ENCODE results near the gene CD300LD. TPM values are rescaled to one million over a fixed set of nuclear protein-coding genes. Genes with fewer than 3 reads are reported as not detected.
A peak's percentile ranks its signal among the peaks of the same experiment; 100 is the strongest.

CD300LD gene
- total and polyA plus RNA-seq, 2 of the 8 experiments (the other 6 are each of a cell fraction or from before 2014, with no cell fraction given): not detected

DNA sequence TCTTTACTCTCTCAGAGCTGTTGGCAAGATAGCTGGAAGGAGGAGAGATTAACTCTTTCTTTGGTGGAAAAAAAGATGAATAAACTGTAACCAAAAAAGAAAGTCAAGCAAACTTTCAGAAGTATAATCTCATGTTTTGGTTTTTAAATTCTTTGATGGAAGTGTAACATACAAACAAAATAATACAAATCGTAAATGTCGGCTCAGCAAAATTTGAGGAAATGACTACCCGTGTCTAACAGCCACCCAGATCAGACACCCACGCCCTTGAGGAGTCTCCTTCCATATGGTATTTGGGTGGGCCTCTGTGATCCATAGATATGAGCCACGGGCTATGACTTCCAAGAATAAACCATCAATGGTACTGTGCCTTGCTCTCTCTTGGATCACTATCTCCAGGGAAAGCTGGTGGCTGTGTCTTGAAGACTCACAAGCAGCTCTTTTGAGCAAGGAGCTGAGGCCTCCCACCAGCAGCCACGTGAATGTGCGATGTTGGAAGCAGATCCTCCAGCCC, 36.6 kb downstream of the CD300LD start:
- H3K27me3 ChIP-seq (replicated peaks in 1 of 4; ENCODE audit: control insufficient read depth in 3 of 4, extremely low read depth in 1 of 4, insufficient read depth in 3 of 4, low read length in 3 of 4): peaks cover 0 to 2% (median 0%) of the 10 kb centered on the region in 4 experiments; a peak in 1 of 7 replicates
- H3K4me3 ChIP-seq (ENCODE audit: extremely low read depth in 1 of 4, insufficient read depth in 2 of 4, low read depth in 3 of 4, low read length in 4 of 4): no peak overlapping the region
- FAIRE-seq: no peak
- H3K9me3 ChIP-seq (ENCODE audit: insufficient read depth in 2 of 2, low read depth in 1 of 2, low read length in 1 of 2): peaks cover 15 to 18% of the 10 kb centered on the region in 2 experiments
- no peak for DNase-seq (ENCODE audit: low read depth in 1 of 2, low spot score in 2 of 2)
- H3K4me1 ChIP-seq (replicated peaks in 1 of 4; ENCODE audit: control insufficient read depth in 3 of 4, insufficient read depth in 4 of 4, low read length in 3 of 4): no peaks in the 10 kb centered on the region
- no peak overlapping the region for H2AFZ ChIP-seq (ENCODE audit: low read length)
- no peak overlapping the region for H2BK5ac ChIP-seq (ENCODE audit: low read depth, low read length)
- H3K23ac ChIP-seq (ENCODE audit: insufficient read length): no peak overlapping the region
- H3K27ac ChIP-seq (ENCODE audit: low read depth, low read length): no peak overlapping the region
- no peak overlapping the region for H2BK20ac ChIP-seq (ENCODE audit: low read length)
- no peaks in the 10 kb centered on the region for H3K36me3 ChIP-seq (ENCODE audit: control insufficient read depth in 2 of 4, insufficient read depth in 4 of 4, low read length in 3 of 4)
- no peaks in the 10 kb centered on the region for H3K79me2 ChIP-seq (ENCODE audit: control insufficient read depth in 1 of 2, insufficient read depth in 2 of 2, low read length in 2 of 2)
- POLR2A ChIA-PET (ENCODE audit: partially characterized antibody): no interaction called here
- no peak overlapping the region for H4K5ac ChIP-seq (ENCODE audit: insufficient read length, low read depth, low read length)
- H3K14ac ChIP-seq (ENCODE audit: insufficient read length): no peak overlapping the region
- H3K18ac ChIP-seq (ENCODE audit: extremely low read depth, low read length): no peak overlapping the region
- no peak overlapping the region for H3K4ac ChIP-seq (replicated peaks; ENCODE audit: insufficient read length, low read depth, low read length)
- H3K79me1 ChIP-seq (ENCODE audit: low read depth, low read length): no peaks in the 10 kb centered on the region
- H3K23me2 ChIP-seq (ENCODE audit: low read depth, low read length): no peaks in the 10 kb centered on the region
- H3K56ac ChIP-seq (replicated peaks; ENCODE audit: insufficient read length, low read depth, low read length): no peak overlapping the region
- H4K8ac ChIP-seq (ENCODE audit: extremely low read depth, insufficient read depth, low read length): no peak overlapping the region
- H4K20me1 ChIP-seq (replicated peaks in 1 of 2; ENCODE audit: control insufficient read depth in 1 of 2, insufficient read depth in 2 of 2, low read length in 2 of 2): peaks cover 0 to 2% of the 10 kb centered on the region in 2 experiments
- CTCF ChIA-PET (ENCODE audit: partially characterized antibody): interaction anchor here (1.0 to 4.0 kb wide), 3 partner anchors 11 to 176 kb away, joined by 3 to 21 read pairs (median 4); partner anchors contain the start of gene CD300H
- H2AK5ac ChIP-seq (ENCODE audit: low read depth, low read length): no peak overlapping the region
- no peak overlapping the region for H3K4me2 ChIP-seq (ENCODE audit: insufficient read depth in 1 of 2, low read depth in 2 of 2, low read length in 2 of 2)
- H4K91ac ChIP-seq (replicated peaks; ENCODE audit: insufficient read length, low read length): no peak overlapping the region
- no peak overlapping the region for H2BK12ac ChIP-seq (ENCODE audit: low read depth, low read length)
- 0 out of 2 replicates have a peak, but pooled peaks have one; percentile 23 for TF ChIP-seq MAFK (IDR thresholded peaks at IDR 0.05; ENCODE audit: low read depth, low read length)
- TF ChIP-seq RFX5 (IDR thresholded peaks at IDR 0.05; ENCODE audit: borderline replicate concordance, low read depth, low read length): no peak
- TF ChIP-seq POLR2A (IDR thresholded peaks at IDR 0.05; ENCODE audit: control extremely low read depth in 1 of 2, low read depth in 2 of 2, low read length in 2 of 2): no peak
- TF ChIP-seq SP1 (IDR thresholded peaks at IDR 0.05; ENCODE audit: low read depth, low read length): no peak
- no peak for TF ChIP-seq GABPA (IDR thresholded peaks at IDR 0.05; ENCODE audit: borderline replicate concordance, insufficient read depth, low read length)
- no peak for TF ChIP-seq RXRA (IDR thresholded peaks at IDR 0.05; ENCODE audit: insufficient read depth, low read depth, low read length)
- no peak for TF ChIP-seq ASH2L (IDR thresholded peaks at IDR 0.05; ENCODE audit: low read length)
- no peak for TF ChIP-seq KDM4A (IDR thresholded peaks at IDR 0.05; ENCODE audit: low read depth, low read length, severe bottlenecking)
- TF ChIP-seq POLR2AphosphoS5 (IDR thresholded peaks at IDR 0.05; ENCODE audit: low read depth, low read length): no peak
- no peak overlapping the region for H2BK15ac ChIP-seq (ENCODE audit: low read length)
- no peak overlapping the region for H3K9ac ChIP-seq (replicated peaks in 1 of 4; ENCODE audit: extremely low read depth in 1 of 4, low read depth in 3 of 4, low read length in 3 of 4)
- no peak overlapping the region for H2BK120ac ChIP-seq (replicated peaks; ENCODE audit: low read depth, low read length)
- 84% methylated on average over 7 of the region's 7 CpGs; no CpG with 5 or more reads in 1 of the 2 experiments for WGBS, 2 experiments (ENCODE audit: extremely low coverage in 1 of 2, insufficient coverage in 1 of 2, insufficient read length in 1 of 2, insufficient replicate concordance in 2 of 2, low coverage in 1 of 2, low lambda C conversion rate in 2 of 2, missing lambda C conversion rate in 1 of 2)

Measured in H1 (cell line).